Kidney (tissue), 14 donors: ENCODE data around the gene UGT1A10. TPM values are rescaled to one million over a fixed set of nuclear protein-coding genes. Genes with fewer than 3 reads are reported as not detected.
A peak's percentile ranks its signal among the peaks of the same experiment; 100 is the strongest.

Experiments
- DNase-seq, 5 donors: peaks; one replicate each; pipeline ENCODE4 v3.0.0-alpha.2; 2013 to 2020
- FAIRE-seq: peaks from 2 replicates; lab custom pipeline; 2012; peaks lifted over from hg19 to GRCh38; lab: Jason Lieb, UNC
- H3K27ac ChIP-seq, 2 donors: one replicate each; pipeline ENCODE4 v1.7.0; 2013; ENCODE audit warnings: low read depth in 2 of 2, low read length in 2 of 2, inconsistent platforms in 1 of 2
- H3K27me3 ChIP-seq: one replicate; pipeline ENCODE4 v1.7.1; 2013; ENCODE audit warnings: low read length, inconsistent platforms; ENCODE audit not compliant: control insufficient read depth, insufficient read depth
- H3K36me3 ChIP-seq, 3 donors: one replicate each; pipeline versions ENCODE4 v1.7.0 to v1.7.1; 2013; ENCODE audit warnings: low read length in 3 of 3, control low read depth in 1 of 3, inconsistent platforms in 1 of 3; ENCODE audit not compliant: insufficient read depth in 3 of 3, control insufficient read depth in 2 of 3
- H3K4me1 ChIP-seq, 3 donors: one replicate each; pipeline versions ENCODE4 v1.7.0 to v1.7.1; 2013; ENCODE audit warnings: low read length in 3 of 3, inconsistent platforms in 1 of 3, low read depth in 1 of 3; ENCODE audit not compliant: control insufficient read depth in 2 of 3, insufficient read depth in 2 of 3
- H3K4me3 ChIP-seq, 3 donors: one replicate each; pipeline versions ENCODE4 v1.7.0 to v1.8.1; 2013; ENCODE audit warnings: low read length in 3 of 3, control low read depth in 1 of 3, inconsistent platforms in 1 of 3
- H3K9ac ChIP-seq, 3 donors: one replicate each; pipeline versions ENCODE4 v1.7.0 to v1.7.1; 2013; ENCODE audit warnings: low read length in 3 of 3, control low read depth in 1 of 3, inconsistent platforms in 1 of 3
- H3K9me3 ChIP-seq, 3 donors: one replicate each; pipeline versions ENCODE4 v1.7.0 to v1.7.1; 2013; ENCODE audit warnings: low read length in 3 of 3, control low read depth in 1 of 3, inconsistent platforms in 1 of 3; ENCODE audit not compliant: control insufficient read depth in 2 of 3, insufficient read depth in 1 of 3
- intact Hi-C: fragments of 100-400 bp; cut with DNase I; formaldehyde crosslinking; loops from one replicate; pipeline ENCODE4 v1.11.1; 2022
- polyA plus RNA-seq: library from polyadenylated mRNA; stranded (reverse); fragments of 350-450 nt; fragmentation: Illumina TruSeq; extraction: RNeasy Lipid Tissue Mini Kit (QIAGEN cat#74804); gene quantifications from one replicate; pipeline ENCODE4 v1.2.3, GENCODE V29; 2014; ENCODE audit warnings: low read depth, low replicate concordance; ENCODE audit not compliant: insufficient read depth
- total RNA-seq: library from RNA; stranded (reverse); fragmentation: NEBNext Ultra II Directional; extraction: Animal tissue kit (Norgen Biotek cat#: 25700); gene quantifications from one replicate; pipeline ENCODE4 v1.2.1, GENCODE V29; 2021
- TF ChIP-seq, protein P1 (sequence below): IDR thresholded peaks from 3 replicates; pipeline ENCODE4 v1.5.1; 2012; ENCODE audit warnings: mild to moderate bottlenecking, moderate library complexity, borderline replicate concordance; ENCODE audit not compliant: insufficient read depth; ENCODE audit errors: extremely low read depth
- donor health status: control.
- donor health status: control.
- donor health status: control.
- donor health status: control.
- donor health status: control.
- donor health status: DM: yes; HTN: yes; CAD: no.
- donor health status: Normal renal cell carcinoma (clear cell type).

Gene UGT1A10
- total and polyA plus RNA-seq, 2 donors from 2014 or later: 6.6 TPM; not detected in 1

DNA sequence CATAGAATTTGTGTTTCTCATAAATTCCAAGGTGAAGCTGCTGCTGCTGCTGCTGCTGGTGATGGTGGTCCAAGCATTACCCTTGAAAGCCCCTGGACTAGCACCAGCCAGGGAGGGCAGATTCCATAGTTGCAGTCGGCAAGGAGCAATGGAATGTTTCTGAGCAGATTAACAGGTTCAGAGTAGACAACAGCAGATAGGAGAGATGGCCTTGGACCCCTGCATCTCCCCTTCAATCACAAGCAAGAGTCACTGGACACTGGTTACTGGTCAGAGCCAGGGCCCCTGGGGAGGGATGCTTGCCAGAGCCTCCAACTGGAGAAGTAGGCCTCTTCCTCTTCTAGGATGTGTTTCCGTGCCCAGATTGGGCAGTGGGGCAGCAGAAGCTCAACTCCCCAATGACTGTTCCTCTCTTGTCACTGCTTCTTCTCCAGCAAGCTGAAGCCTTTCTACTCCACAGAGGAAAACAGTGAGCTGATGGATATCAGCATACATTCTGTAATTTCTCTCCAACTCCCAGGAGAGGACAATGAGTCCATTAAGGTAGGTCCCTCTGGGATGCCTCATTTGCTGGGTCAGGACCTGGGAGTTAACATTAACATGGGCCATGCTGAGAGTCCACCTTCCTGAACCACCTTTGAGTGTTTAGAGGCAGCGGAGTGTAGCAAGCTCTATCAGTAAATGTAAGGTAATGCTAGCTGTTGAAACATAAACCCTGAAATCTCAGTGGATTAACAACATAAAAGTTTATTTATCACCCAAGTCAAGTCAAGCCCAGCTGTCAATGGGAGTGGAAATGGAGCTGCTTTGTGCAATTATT lies 177.2 kb downstream of the UGT1A10 start:
- H3K4me1 ChIP-seq: no peaks in the 10 kb centered on the region
- DNase-seq: peak; percentile 44 to 87 (median 70)
- no peak overlapping the region for H3K4me3 ChIP-seq
- no peak overlapping the region for H3K9ac ChIP-seq
- no peaks in the 10 kb centered on the region for H3K27me3 ChIP-seq
- intact Hi-C loops: no loop called here
- TF ChIP-seq, protein P1, sequence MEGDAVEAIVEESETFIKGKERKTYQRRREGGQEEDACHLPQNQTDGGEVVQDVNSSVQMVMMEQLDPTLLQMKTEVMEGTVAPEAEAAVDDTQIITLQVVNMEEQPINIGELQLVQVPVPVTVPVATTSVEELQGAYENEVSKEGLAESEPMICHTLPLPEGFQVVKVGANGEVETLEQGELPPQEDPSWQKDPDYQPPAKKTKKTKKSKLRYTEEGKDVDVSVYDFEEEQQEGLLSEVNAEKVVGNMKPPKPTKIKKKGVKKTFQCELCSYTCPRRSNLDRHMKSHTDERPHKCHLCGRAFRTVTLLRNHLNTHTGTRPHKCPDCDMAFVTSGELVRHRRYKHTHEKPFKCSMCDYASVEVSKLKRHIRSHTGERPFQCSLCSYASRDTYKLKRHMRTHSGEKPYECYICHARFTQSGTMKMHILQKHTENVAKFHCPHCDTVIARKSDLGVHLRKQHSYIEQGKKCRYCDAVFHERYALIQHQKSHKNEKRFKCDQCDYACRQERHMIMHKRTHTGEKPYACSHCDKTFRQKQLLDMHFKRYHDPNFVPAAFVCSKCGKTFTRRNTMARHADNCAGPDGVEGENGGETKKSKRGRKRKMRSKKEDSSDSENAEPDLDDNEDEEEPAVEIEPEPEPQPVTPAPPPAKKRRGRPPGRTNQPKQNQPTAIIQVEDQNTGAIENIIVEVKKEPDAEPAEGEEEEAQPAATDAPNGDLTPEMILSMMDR: no peak
- no peak overlapping the region for H3K27ac ChIP-seq
- H3K9me3 ChIP-seq: no peaks in the 10 kb centered on the region
- FAIRE-seq: no peak
- no peaks in the 10 kb centered on the region for H3K36me3 ChIP-seq

DNA sequence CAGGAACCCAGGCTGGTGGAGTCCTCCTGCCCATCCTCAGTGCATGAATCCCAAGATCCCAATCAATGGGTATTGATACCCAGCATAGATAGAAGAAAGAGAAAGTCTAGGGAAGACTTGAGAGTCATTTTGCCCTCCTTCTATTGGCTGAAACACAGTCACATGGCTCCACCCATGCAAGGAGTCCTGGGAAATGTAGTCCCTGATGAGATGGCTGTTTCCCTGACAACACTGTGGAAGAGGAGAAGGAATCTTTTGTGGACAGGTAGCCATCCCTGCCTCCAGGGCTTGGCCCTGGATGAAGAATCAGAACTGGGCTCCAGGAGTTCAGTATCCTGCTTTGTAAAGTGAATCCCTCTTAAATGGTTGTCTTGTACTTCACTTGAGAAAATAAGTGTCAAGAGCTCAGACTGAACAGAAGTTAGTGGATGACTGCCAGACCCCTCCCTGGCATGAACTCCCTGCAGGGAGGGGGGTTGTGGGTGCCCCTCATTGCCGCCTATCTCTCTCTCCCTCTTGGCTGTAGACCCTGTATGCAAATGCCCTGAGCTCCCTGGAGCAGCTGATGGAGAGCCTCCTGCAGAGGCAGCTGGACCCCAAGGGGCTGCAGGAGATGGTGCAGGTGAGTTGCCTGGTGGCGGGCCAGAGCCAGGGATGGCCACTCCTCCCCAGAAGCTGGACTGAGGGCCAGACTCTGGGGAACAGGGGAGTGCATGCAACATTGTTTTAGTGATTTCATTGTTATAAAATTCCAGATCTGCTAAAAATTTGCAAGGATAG lies 178.0 kb downstream of the UGT1A10 start:
- Histone ChIP-seq H3K9ac (no peak overlapping the region), H3K9me3 (no peaks in the 10 kb centered on the region), H3K4me3 (no peak overlapping the region), H3K27ac (no peak overlapping the region), H3K36me3 (no peaks in the 10 kb centered on the region), H3K27me3 (no peaks in the 10 kb centered on the region), H3K4me1 (no peaks in the 10 kb centered on the region)
- intact Hi-C loops: no loop called here
- TF ChIP-seq, protein P1: no peak
- peak in 2 of 5 donors; percentile 22 to 27 for DNase-seq
- no peak for FAIRE-seq

DNA sequence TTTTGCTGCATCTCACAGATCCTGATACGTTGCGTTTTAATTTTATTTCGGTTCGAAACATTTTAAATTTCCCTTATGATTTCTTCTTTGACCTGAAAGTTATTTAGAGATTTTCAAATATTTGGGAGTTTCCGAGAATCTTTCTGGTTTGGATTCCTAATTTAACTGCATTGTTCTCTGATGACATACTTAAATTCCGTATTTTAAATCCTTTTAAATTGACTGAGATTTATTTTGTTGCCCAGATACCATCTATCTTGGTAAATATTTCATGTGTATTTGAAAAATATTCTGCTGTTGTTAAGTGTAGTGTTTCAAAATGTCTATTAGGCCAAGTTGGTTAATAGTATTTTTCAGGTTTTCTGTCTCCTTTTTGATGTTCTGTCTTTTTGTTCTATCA lies 179.6 kb downstream of the UGT1A10 start:
- intact Hi-C loops: no loop called here
- DNase-seq: no peak
- TF ChIP-seq, protein P1: no peak
- Histone ChIP-seq H3K4me3 (no peak overlapping the region), H3K9me3 (no peaks in the 10 kb centered on the region), H3K4me1 (no peaks in the 10 kb centered on the region), H3K36me3 (no peaks in the 10 kb centered on the region), H3K9ac (no peak overlapping the region), H3K27me3 (no peaks in the 10 kb centered on the region), H3K27ac (no peak overlapping the region)
- no peak for FAIRE-seq
